ENCODE data around the gene EPC2. TPM values are rescaled to one million over a fixed set of nuclear protein-coding genes. Genes with fewer than 3 reads are reported as not detected.

EPC2 gene, protein sequence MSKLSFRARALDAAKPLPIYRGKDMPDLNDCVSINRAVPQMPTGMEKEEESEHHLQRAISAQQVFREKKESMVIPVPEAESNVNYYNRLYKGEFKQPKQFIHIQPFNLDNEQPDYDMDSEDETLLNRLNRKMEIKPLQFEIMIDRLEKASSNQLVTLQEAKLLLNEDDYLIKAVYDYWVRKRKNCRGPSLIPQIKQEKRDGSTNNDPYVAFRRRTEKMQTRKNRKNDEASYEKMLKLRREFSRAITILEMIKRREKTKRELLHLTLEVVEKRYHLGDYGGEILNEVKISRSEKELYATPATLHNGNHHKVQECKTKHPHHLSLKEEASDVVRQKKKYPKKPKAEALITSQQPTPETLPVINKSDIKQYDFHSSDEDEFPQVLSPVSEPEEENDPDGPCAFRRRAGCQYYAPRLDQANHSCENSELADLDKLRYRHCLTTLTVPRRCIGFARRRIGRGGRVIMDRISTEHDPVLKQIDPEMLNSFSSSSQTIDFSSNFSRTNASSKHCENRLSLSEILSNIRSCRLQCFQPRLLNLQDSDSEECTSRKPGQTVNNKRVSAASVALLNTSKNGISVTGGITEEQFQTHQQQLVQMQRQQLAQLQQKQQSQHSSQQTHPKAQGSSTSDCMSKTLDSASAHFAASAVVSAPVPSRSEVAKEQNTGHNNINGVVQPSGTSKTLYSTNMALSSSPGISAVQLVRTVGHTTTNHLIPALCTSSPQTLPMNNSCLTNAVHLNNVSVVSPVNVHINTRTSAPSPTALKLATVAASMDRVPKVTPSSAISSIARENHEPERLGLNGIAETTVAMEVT
- total RNA-seq (10 to 100 TPM; 29.1 to 31.4 (median 30.0) TPM), polyA plus RNA-seq (10 to 100 TPM in 1 of 3 donors, 1 to 10 TPM in 2; 9.2 to 13.8 (median 9.5) TPM)

- Histone ChIP-seq H3K4me1 (peaks cover 0 to 27% (median 20%) of the 10 kb centered on the region in 4 donors), H3K27me3 (no peaks in the 10 kb centered on the region), H3K36me3 (no peaks in the 10 kb centered on the region), H3K9me3 (no peaks in the 10 kb centered on the region), H3K27ac (peak within 1 kb of the TSS; percentile 98 to 99 (median 98)), H3K4me3 (peak within 1 kb of the TSS; percentile 84 to 92 (median 89))
- peak; percentile 93 for DNase-seq
- TF ChIP-seq EP300 (IDR thresholded peaks at IDR 0.05): no peak
- TF ChIP-seq, protein P1, sequence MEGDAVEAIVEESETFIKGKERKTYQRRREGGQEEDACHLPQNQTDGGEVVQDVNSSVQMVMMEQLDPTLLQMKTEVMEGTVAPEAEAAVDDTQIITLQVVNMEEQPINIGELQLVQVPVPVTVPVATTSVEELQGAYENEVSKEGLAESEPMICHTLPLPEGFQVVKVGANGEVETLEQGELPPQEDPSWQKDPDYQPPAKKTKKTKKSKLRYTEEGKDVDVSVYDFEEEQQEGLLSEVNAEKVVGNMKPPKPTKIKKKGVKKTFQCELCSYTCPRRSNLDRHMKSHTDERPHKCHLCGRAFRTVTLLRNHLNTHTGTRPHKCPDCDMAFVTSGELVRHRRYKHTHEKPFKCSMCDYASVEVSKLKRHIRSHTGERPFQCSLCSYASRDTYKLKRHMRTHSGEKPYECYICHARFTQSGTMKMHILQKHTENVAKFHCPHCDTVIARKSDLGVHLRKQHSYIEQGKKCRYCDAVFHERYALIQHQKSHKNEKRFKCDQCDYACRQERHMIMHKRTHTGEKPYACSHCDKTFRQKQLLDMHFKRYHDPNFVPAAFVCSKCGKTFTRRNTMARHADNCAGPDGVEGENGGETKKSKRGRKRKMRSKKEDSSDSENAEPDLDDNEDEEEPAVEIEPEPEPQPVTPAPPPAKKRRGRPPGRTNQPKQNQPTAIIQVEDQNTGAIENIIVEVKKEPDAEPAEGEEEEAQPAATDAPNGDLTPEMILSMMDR (IDR thresholded peaks at IDR 0.05): no peak
- TF ChIP-seq POLR2AphosphoS5 (IDR thresholded peaks at IDR 0.05): peak; percentile 18 to 70 (median 60)
- intact Hi-C loops (cut with DNase I): loop anchor here (10.0 kb wide), 4 partner anchors 231 to 941 kb away; partner anchors contain the start of genes ACVR2A, KIF5C, MBD5 and MMADHC
- WGBS, 2 donors: 1% methylated on average over 94 of the region's 94 CpGs
Observed at GRCh38 chr2:148643998-148644882, at the start of gene EPC2. Gene EPC2 (plus strand): TSS chr2:148644751. CDS start chr2:148645018, 267 bp downstream.

GRCh38 chr2:148596018-148596417 is 48.5 kb upstream of the EPC2 start:
- H3K4me3 ChIP-seq: no peak overlapping the region
- 87% methylated on average over 4 of the region's 4 CpGs for WGBS, 2 donors
- no peak for TF ChIP-seq POLR2A (IDR thresholded peaks at IDR 0.05)
- TF ChIP-seq EP300 (IDR thresholded peaks at IDR 0.05): no peak
- TF ChIP-seq POLR2AphosphoS5 (IDR thresholded peaks at IDR 0.05): no peak
- TF ChIP-seq, protein P1 (IDR thresholded peaks at IDR 0.05): no peak
- H3K27ac ChIP-seq: no peak overlapping the region
- peaks cover 0 to 5% (median 1%) of the 10 kb centered on the region in 4 donors for H3K9me3 ChIP-seq
- intact Hi-C loops (cut with DNase I): no loop called here
- H3K27me3 ChIP-seq: no peaks in the 10 kb centered on the region
- H3K4me1 ChIP-seq: no peaks in the 10 kb centered on the region
- H3K36me3 ChIP-seq: no peaks in the 10 kb centered on the region
- DNase-seq: no peak

DNA sequence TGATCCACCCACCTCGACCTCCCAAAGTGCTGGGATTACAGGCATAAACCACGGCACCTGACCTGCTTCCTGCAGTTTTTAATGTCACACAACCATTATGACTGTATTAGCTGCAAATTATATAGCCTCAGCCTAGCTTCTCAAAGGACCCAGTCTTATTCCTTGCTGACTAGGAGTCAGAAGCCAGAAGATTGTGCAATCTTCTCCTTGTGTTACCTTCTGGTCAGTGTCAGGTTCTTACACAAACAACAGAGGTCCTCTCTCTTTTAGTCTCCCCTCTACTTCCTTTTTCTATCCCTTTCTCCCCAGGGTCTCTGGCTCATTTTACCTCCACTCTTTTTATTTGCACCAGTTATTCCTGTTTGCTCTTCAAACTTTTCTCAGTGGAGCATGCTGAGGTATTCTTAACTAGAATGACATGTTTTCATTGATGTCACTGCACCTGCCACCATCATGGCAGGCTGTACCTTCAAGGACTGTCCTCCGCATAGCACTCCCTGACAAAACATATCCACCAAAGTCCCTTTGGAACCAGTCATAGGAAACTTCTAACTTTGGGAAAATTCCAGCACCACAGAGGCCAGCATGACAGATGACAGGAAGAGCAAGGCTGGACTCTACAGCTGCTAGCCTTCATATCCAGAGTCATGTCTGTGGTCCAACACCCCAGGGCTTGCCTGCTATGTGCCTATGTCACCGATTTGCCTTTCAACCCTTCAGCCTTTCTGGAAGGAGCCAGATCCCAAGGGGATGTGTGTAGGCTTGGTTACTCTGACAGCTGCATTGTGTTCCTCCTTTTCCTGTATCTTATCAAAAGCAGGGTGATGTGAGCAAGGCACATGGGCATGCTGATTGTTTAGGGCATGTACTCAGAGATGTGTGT is 45.2 kb upstream of the EPC2 start:
- no peak for DNase-seq
- Histone ChIP-seq H3K4me3 (no peak overlapping the region), H3K27me3 (no peaks in the 10 kb centered on the region), H3K36me3 (no peaks in the 10 kb centered on the region), H3K27ac (no peak overlapping the region), H3K4me1 (no peaks in the 10 kb centered on the region), H3K9me3 (peaks cover 0 to 5% (median 2%) of the 10 kb centered on the region in 4 donors)
- intact Hi-C loops (cut with DNase I): no loop called here
- TF ChIP-seq, protein P1 (IDR thresholded peaks at IDR 0.05): no peak
- TF ChIP-seq POLR2AphosphoS5 (IDR thresholded peaks at IDR 0.05): no peak
- TF ChIP-seq EP300 (IDR thresholded peaks at IDR 0.05): no peak
- TF ChIP-seq POLR2A (IDR thresholded peaks at IDR 0.05): no peak
- WGBS, 2 donors: 70 to 77% methylated on average over 4 of the region's 4 CpGs

Data from sigmoid colon (tissue), 7 donors.